GM12874 (cell line): ENCODE data around the gene SNTG2.

Experiments used
- TF ChIP-seq, protein P1 (sequence below): IDR thresholded peaks from 2 replicates; pipeline ENCODE4 v1.5.1; 2011; ENCODE audit warnings: low read depth, mild to moderate bottlenecking, control low read depth, low read length, moderate library complexity; ENCODE audit not compliant: insufficient read depth

Gene SNTG2

GRCh38 chr2:1236606-1237005, 286.0 kb downstream of the SNTG2 start:
- TF ChIP-seq, protein P1, sequence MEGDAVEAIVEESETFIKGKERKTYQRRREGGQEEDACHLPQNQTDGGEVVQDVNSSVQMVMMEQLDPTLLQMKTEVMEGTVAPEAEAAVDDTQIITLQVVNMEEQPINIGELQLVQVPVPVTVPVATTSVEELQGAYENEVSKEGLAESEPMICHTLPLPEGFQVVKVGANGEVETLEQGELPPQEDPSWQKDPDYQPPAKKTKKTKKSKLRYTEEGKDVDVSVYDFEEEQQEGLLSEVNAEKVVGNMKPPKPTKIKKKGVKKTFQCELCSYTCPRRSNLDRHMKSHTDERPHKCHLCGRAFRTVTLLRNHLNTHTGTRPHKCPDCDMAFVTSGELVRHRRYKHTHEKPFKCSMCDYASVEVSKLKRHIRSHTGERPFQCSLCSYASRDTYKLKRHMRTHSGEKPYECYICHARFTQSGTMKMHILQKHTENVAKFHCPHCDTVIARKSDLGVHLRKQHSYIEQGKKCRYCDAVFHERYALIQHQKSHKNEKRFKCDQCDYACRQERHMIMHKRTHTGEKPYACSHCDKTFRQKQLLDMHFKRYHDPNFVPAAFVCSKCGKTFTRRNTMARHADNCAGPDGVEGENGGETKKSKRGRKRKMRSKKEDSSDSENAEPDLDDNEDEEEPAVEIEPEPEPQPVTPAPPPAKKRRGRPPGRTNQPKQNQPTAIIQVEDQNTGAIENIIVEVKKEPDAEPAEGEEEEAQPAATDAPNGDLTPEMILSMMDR: no peak

DNA sequence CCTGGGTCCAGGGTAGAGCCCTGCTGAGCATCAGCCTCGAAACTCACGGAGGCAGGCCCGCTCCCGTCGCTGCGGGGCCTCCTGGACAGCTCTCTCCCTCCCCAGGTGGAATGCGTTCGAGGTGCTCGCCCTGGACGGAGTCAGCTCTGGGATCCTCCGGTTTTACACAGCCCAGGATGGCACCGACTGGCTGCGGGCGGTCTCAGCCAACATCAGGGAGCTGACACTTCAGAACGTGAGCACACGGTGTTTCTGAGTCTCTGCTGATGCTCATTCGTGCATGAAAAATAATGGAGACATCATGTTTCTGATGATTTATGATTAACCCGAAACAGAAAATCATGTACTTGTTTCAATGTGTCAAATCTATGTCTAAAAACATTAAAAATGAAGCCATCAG, 287.1 kb downstream of the SNTG2 start:
- TF ChIP-seq, protein P1: no peak

GRCh38 chr2:1238598-1239138, 288.0 kb downstream of the SNTG2 start:
- TF ChIP-seq, protein P1: no peak

- TF ChIP-seq, protein P1: no peak
These were observed 294.5 kb downstream of the SNTG2 start for GRCh38 chr2:1245193-1245592.

DNA sequence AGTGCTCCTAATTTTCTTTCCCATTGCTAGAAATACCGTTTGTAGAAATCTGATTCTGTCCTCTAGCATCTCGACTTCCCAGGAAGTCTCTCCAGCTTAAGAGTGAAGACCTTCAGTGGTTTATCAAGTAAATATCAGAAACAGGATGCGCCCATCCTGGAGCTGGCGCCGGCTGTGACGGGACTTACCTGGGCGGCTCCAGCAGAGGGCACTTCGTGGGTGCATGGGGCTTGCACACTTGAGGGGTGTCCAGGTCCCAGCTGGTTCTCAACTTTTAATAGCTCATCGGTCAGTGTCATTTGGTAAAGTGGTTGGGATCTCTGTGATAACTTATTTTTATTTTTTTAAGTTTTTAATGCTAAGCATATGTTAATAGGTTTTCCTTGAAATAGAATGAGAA, 295.6 kb downstream of the SNTG2 start:
- TF ChIP-seq, protein P1: no peak

DNA sequence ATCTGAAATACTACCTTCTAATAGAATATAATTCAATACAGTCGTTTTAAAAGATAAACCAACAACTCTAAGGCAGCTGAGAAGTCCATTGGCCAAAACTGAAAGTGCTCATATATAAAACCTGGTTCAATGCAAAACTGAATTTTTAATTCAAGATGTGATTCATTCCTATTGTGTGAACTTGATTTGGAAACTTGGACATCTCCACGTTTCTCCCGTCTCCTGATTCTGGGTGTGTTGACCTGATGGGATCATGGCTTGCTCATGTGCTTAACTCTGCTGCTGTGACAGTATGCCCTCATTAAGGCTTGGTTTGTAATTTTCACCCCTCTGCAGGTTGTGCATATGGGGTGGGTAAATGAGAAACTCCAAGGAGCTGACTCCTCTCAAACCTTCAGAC, 296.3 kb downstream of the SNTG2 start:
- TF ChIP-seq, protein P1: no peak

DNA sequence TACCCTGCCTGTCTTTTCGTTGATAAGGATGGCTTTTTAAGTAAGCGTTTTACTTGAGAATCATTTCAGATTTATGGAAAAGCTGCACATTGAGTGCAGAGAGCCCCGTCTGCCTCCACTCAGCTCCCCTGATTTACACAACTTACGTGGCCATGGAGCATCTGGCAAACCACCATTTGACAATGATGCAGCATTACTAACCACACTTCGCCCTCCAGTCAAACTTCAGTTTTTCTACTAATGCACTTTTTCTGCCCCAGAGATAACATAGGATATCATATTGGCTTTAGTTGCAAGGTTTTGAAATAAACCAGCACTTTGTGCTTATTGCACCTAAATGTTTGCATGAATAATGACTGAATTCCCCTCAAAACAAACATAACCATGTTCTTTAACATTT, 297.5 kb downstream of the SNTG2 start:
- TF ChIP-seq, protein P1: no peak
